Liver (tissue), 3 donors: Measurements from ENCODE around the gene ZNF780A.

Experiments used
- CTCF ChIP-seq: fragments of 150-350 bp; IDR thresholded peaks from 2 replicates; pipeline ENCODE4 v1.5.1; 2017; ENCODE audit warnings: improper control_type of control experiment, low read depth, low read length; ENCODE audit not compliant: missing input control
- EGR1 ChIP-seq, 2 donors: IDR thresholded peaks; 2 replicates each; pipeline ENCODE4 v1.6.1; 2016 to 2018; ENCODE audit warnings: antibody characterized with exemption in 2 of 2, low read depth in 2 of 2
- FOXA1 ChIP-seq: IDR thresholded peaks from 2 replicates; pipeline ENCODE4 v1.6.1; 2016; ENCODE audit warnings: antibody characterized with exemption
- GABPA ChIP-seq, 2 donors: IDR thresholded peaks in 1 of 2; conservative IDR thresholded peaks in 1 of 2; 2 replicates each; pipeline ENCODE4 v1.6.1; 2016; ENCODE audit warnings: antibody characterized with exemption in 2 of 2, mild to moderate bottlenecking in 1 of 2, moderate library complexity in 1 of 2
- MAX ChIP-seq: IDR thresholded peaks from 2 replicates; pipeline ENCODE4 v1.6.1; 2016; ENCODE audit warnings: antibody characterized with exemption
- NR2F2 ChIP-seq: IDR thresholded peaks from 2 replicates; pipeline ENCODE4 v1.6.1; 2016; ENCODE audit warnings: antibody characterized with exemption
- RAD21 ChIP-seq, 2 donors: IDR thresholded peaks; 2 replicates each; pipeline ENCODE4 v1.6.1; 2016; ENCODE audit warnings: antibody characterized with exemption in 2 of 2, mild to moderate bottlenecking in 2 of 2
- REST ChIP-seq: IDR thresholded peaks from 2 replicates; pipeline ENCODE4 v1.6.1; 2016; ENCODE audit warnings: antibody characterized with exemption, mild to moderate bottlenecking
- RXRA ChIP-seq, 2 donors: IDR thresholded peaks; 2 replicates each; pipeline ENCODE4 v1.6.1; 2017 to 2018; ENCODE audit warnings: antibody characterized with exemption in 2 of 2, mild to moderate bottlenecking in 1 of 2
- TAF1 ChIP-seq: conservative IDR thresholded peaks from 2 replicates; pipeline ENCODE4 v1.6.1; 2016; ENCODE audit warnings: antibody characterized with exemption, mild to moderate bottlenecking
- donor health status: healthy.
- donor health status: healthy.

- TF ChIP-seq CTCF (no peak), TAF1 (no peak), MAX (no peak), REST (no peak), RAD21 (IDR thresholded peaks at IDR 0.05) (no peak), FOXA1 (no peak), EGR1 (IDR thresholded peaks at IDR 0.05; ENCODE audit: low read depth in 2 of 2) (no peak), RXRA (IDR thresholded peaks at IDR 0.05) (no peak), GABPA (IDR thresholded peaks at IDR 0.05 in 1 of 2, conservative IDR thresholded peaks at IDR 0.05 in 1 of 2) (no peak), NR2F2 (no peak)
These were observed 46.1 kb upstream of the ZNF780A start for GRCh38 chr19:40136818-40137217.
